WERI-Rb-1 (cell line): Measurements from ENCODE around the gene TRAFD1.
"Not testable (repeated sequence)": the region's sequence is repeated elsewhere in the genome, so short reads cannot be mapped to it uniquely, and the experiment has no call there.

ENCODE experiments used
- DNase-seq: peaks from one replicate; pipeline ENCODE4 v3.0.0-alpha.2; 2020
- H3K27ac ChIP-seq: fragments of 250-450 bp; sonication (Bioruptor Pico); 2 replicates; pipeline ENCODE4 v1.5.1; 2020; ENCODE audit warnings: mild to moderate bottlenecking, moderate library complexity
- H3K27me3 ChIP-seq: fragments of 250-450 bp; sonication (Bioruptor Pico); 2 replicates; pipeline ENCODE4 v1.5.1; 2021; ENCODE audit warnings: mild to moderate bottlenecking, low read depth, moderate library complexity; ENCODE audit not compliant: insufficient read depth, severe bottlenecking
- H3K36me3 ChIP-seq: fragments of 250-450 bp; sonication (Bioruptor Pico); 2 replicates; pipeline ENCODE4 v1.5.1; 2020; ENCODE audit warnings: mild to moderate bottlenecking, moderate library complexity
- H3K4me3 ChIP-seq: 2 replicates; pipeline ENCODE4 v1.5.1; 2011; ENCODE audit warnings: low read depth, mild to moderate bottlenecking, control low read depth, low read length
- H3K9me3 ChIP-seq: fragments of 250-450 bp; sonication (Bioruptor Pico); 2 replicates; pipeline ENCODE4 v1.5.1; 2021; ENCODE audit warnings: mild to moderate bottlenecking, moderate library complexity; ENCODE audit not compliant: severe bottlenecking
- CTCF ChIP-seq: IDR thresholded peaks from 2 replicates; pipeline ENCODE4 v1.5.1; 2011; ENCODE audit warnings: low read depth, mild to moderate bottlenecking, control low read depth, inconsistent platforms, low read length

Gene TRAFD1

GRCh38 chr12:112151766-112152541 lies 26.6 kb downstream of the TRAFD1 start:
- no peak overlapping the region for H3K27ac ChIP-seq
- H3K4me3 ChIP-seq, result no peak overlapping the region
- H3K9me3 ChIP-seq, result peaks cover 4% of the 10 kb centered on the region
- DNase-seq, result no peak
- peaks cover 59% of the 10 kb centered on the region for H3K36me3 ChIP-seq
- H3K27me3 ChIP-seq, result no peaks in the 10 kb centered on the region
- TF ChIP-seq CTCF, result no peak

GRCh38 chr12:112153181-112153892 lies 28.0 kb downstream of the TRAFD1 start:
- Histone ChIP-seq H3K27me3 (no peaks in the 10 kb centered on the region), H3K4me3 (no peak overlapping the region), H3K9me3 (peaks cover 4% of the 10 kb centered on the region), H3K36me3 (peaks cover 52% of the 10 kb centered on the region), H3K27ac (no peak overlapping the region)
- no peak for DNase-seq
- no peak for TF ChIP-seq CTCF

GRCh38 chr12:112153893-112154219 lies 28.5 kb downstream of the TRAFD1 start:
- no peak for TF ChIP-seq CTCF
- Histone ChIP-seq H3K27me3 (no peaks in the 10 kb centered on the region), H3K9me3 (peaks cover 4% of the 10 kb centered on the region), H3K4me3 (no peak overlapping the region), H3K27ac (no peak overlapping the region), H3K36me3 (peaks cover 51% of the 10 kb centered on the region)
- no peak for DNase-seq

- DNase-seq, H3K4me3 ChIP-seq, H3K27me3 ChIP-seq, H3K27ac ChIP-seq: not testable (repeated sequence)
- Histone ChIP-seq H3K36me3 (peaks cover 51% of the 10 kb centered on the region), H3K9me3 (peaks cover 11% of the 10 kb centered on the region)
These were observed 33.2 kb downstream of the TRAFD1 start for GRCh38 chr12:112158461-112159145.

- no peak for TF ChIP-seq CTCF
- no peak for DNase-seq
- Histone ChIP-seq H3K4me3 (no peak overlapping the region), H3K9me3 (peaks cover 11% of the 10 kb centered on the region), H3K27me3 (no peaks in the 10 kb centered on the region), H3K36me3 (peaks cover 48% of the 10 kb centered on the region), H3K27ac (no peak overlapping the region)
These were observed 33.8 kb downstream of the TRAFD1 start for GRCh38 chr12:112159146-112159541.

GRCh38 chr12:112160611-112161010 lies 35.3 kb downstream of the TRAFD1 start:
- Histone ChIP-seq H3K27ac (no peak overlapping the region), H3K9me3 (peaks cover 8% of the 10 kb centered on the region), H3K36me3 (peaks cover 46% of the 10 kb centered on the region), H3K4me3 (no peak overlapping the region), H3K27me3 (no peaks in the 10 kb centered on the region)
- no peak for DNase-seq
- no peak for TF ChIP-seq CTCF
